Subcutaneous adipose tissue (tissue), 4 donors: ENCODE data around the gene C1orf226. TPM values are rescaled to one million over a fixed set of nuclear protein-coding genes. Genes with fewer than 3 reads are reported as not detected.

ENCODE experiments used
- CTCF ChIP-seq: fragments of 450-650 bp; IDR thresholded peaks from one replicate; pipeline ENCODE4 v1.5.1; 2016; ENCODE audit warnings: low read depth, mild to moderate bottlenecking, control low read depth, antibody characterized with exemption, moderate library complexity
- total RNA-seq, 4 donors: library from RNA; depleted of rRNA; stranded (reverse); fragments of >200 nt; gene quantifications; one replicate each; pipeline ENCODE4 v1.1.0, GENCODE V29; 2016

C1orf226 gene
- total RNA-seq, 4 donors from 2014 or later, result 1.1 to 13.4 (median 3.1) TPM

- no peak for TF ChIP-seq CTCF
Observed at GRCh38 chr1:162366671-162367070, 14.9 kb upstream of the C1orf226 start.

GRCh38 chr1:162367073-162367472, 14.5 kb upstream of the C1orf226 start:
- no peak for TF ChIP-seq CTCF

- no peak for TF ChIP-seq CTCF
Observed at GRCh38 chr1:162367772-162368171, 13.8 kb upstream of the C1orf226 start.

GRCh38 chr1:162368451-162368850, 13.1 kb upstream of the C1orf226 start:
- TF ChIP-seq CTCF, result no peak

- TF ChIP-seq CTCF, result no peak
Observed at GRCh38 chr1:162369571-162369970, 12.0 kb upstream of the C1orf226 start.

GRCh38 chr1:162370161-162370560, 11.4 kb upstream of the C1orf226 start:
- no peak for TF ChIP-seq CTCF

- TF ChIP-seq CTCF, result no peak
Observed at GRCh38 chr1:162370721-162371120, 10.8 kb upstream of the C1orf226 start.
